ENCODE results near the gene ZG16.
A peak's percentile ranks its signal among the peaks of the same experiment; 100 is the strongest.
"Not testable (repeated sequence)": the region's sequence is repeated elsewhere in the genome, so short reads cannot be mapped to it uniquely, and the experiment has no call there.

Gene ZG16

DNA sequence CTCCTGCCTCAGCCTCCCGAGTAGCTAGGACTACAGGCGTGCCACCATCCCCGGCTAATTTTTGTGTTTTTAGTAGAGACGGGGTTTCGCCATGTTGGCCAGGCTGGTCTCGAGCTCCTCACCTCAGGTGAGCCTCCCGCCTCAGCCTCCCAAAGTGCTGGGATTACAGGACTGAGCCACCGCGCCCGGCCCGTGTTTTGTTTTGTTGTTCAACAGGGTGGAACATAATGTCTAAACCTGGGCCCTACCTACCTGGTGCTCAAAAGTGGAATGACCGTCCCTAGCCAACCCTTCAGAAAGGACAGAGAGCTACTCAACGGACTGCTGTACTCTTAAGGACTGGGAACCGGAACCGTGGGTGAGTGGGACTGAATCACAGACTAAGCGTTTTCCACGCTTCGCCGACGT is 11.7 kb downstream of the ZG16 start:
- no peak for DNase-seq

DNA sequence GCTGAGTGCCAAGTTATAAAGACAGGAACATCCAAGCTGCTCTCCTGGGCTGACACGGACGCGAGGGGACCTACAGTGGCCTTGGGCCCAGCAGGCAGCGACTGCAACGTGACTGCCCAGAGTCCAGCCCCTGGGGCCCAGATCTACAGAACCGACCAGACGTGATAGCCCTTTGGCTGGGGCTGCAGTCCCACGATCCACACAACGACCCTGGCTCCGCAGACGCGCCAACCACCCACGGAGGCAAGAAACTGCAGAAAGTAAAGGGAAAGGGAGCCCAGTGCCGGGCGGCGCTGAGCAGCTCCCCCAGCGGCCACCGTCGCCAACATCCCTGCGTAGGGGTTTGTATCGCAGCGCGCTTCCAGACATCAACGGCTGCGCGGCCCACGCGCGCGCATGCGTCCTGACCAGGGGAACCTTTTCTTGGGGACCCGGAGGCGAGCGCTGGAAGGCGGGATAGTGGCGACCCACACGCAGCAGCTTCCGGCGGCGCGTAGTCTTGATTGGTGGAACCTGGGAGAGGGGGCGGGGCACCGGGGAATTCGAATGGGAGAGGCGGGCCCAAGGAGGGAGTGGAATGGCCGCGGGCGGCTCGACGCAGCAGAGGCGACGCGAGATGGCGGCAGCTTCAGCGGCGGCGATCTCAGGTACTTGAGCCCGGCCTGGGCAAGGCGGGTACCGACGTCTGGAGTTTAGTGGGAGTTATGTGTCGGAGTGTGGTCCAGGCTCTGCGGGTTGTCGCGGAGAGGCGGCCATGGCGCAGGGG is 12.3 kb downstream of the ZG16 start, which contains the start of gene KIF22:
TSS of gene KIF22 (plus strand) at position 569 of the 766 bp plus-strand sequence. CDS start at position 578, 9 bp downstream.
- peak; percentile 99 to 100 (median 100) for DNase-seq

DNA sequence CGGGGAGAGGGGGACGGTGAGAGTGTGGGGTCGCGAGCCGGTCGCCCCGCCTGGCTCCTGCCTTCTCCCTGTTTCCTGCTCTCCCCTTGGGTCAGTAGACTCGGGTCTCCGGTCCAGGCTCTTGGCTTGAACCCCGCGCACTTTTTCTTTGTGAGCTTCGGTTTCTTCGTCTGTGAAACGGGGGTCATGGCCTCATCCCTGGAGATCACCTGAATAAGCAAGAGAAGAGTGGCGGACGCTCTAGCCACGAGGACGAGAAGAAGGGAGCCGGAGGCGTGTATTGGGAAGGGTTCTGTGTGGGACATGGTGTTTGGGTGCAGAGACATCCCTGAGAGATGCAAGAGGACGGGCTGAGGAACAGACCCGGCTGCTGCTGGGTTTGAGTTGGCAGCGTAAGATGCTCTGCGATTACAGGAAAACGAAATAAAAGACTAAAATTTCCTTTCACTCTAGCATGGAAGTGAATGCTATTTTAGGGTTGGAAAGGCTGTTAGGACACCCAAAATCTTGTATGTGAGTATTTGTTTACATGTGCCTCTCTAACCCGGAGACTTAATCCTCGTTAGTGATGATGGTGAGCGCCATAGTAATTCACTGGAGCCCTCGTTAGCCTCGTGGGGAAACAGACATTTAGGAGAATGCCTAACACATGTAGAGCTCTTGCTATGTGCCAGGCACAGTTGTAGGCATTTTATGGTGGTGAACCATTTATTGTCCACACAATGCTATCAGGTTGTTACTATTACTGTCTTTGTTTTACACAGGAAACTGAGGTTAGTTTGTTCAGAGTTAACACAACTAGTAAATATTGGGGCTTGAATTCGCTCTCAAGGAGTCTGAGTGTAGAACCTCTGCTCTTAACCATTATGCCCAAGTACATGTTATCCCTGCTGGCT is 13.1 kb downstream of the ZG16 start:
- peak in 1 of 5 experiments; percentile 55 for DNase-seq

DNA sequence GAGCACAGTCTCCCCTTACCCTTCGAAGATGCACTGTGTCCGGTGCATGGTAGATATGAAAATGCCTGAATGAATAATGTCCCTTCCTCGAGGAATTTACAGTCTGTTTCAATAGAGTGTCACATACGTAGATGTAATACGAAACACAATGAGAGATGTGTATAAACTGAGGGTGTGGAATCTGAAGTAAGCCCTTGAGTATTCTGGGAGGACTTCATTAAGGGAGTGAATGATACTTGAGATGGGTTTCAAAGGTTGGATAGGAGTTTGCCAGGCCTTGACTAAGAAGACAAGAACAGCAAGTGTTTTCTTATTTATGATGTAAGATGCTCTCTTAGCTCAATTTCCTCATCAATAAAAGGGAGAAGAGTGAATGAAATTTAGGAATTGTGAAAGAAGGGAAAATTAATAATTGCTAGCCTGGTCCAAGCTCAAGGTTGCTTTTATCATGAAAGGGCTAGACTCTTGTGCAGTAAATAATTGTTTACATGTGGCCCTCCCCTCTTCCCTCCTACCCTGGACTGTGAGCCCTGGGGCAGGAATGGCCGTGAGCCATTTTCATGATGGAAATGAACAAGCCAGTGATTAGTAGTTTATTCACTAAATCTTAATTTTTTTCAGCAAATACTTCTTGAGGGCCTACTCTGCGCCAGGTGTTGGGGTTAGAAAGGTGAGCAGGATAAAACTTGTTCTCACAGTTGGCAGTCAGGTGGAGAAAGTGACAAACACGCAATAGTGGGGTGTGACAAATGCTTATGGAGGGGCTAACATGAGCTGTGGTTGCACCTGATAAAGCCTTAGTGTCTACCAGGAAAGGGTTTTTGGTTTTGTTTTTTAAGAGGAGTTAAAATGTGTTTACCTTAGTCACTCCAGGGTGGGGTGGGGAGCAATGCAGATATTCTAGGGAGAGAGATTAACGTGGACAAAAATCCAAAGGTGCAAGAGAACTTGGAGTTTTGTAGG is 14.1 kb downstream of the ZG16 start:
- no peak for DNase-seq

DNA sequence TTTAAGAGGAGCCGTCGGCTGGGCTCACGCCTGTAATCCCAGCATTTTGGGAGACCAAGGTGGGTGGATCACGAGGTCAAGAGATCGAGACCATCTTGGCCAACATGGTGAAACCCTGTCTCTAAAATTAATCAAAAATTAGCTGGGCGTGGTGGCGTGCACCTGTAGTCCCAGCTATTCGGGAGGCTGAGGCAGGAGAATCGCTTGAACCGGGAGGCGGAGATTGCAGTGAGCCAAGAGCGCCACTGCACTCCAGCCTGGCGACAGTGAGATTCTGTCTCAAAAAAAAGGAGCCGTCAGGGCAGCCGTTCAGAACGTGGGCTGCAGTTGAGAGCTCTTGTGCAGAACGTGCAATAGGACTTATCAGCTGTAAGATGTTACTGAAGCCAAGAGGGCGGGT is 15.1 kb downstream of the ZG16 start:
- DNase-seq, result not testable (repeated sequence)

DNA sequence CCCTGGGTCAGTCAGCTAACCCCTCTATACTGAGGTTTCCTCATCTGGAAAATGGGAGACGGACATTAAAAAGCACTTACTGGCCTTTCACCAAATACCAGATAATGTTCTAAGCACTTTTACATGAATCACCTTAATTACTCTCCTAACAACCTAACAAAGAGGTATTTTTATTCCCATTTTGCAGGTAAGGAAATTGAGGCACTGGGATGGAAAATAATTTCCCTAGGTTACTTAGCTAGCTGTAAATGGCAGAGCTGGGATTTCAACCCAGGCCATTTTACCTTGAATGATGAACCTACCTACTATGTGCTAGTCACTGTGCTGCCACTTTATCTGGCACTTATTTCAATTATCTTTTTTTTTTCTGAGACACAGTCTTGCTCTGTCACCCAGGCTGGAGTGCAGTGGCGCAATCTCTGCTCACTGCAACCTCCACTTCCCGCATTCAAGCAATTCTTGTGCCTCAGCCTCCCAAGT is 16.2 kb downstream of the ZG16 start:
- no peak for DNase-seq

DNA sequence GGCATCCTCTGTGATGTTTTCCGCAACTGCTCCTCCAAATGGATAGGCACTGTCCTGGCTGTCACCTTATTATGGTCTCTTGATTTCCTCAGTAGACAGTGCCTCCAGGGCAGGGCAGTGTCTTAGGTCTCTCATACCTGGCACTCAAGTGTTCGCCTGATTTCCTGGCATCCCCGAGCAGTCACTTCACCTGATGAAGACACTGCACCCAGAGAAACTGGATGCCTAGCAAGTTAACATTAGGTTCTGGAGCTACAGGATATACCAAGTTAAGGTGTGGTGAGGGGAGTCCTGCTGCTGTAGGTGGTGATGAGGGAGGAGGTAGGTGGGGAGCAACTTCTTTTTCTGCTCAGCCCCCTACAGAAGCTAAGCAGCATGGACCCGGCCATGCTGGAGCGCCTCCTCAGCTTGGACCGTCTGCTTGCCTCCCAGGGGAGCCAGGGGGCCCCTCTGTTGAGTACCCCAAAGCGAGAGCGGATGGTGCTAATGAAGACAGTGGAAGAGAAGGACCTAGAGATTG is 24.4 kb downstream of the ZG16 start:
- DNase-seq, result no peak

DNA sequence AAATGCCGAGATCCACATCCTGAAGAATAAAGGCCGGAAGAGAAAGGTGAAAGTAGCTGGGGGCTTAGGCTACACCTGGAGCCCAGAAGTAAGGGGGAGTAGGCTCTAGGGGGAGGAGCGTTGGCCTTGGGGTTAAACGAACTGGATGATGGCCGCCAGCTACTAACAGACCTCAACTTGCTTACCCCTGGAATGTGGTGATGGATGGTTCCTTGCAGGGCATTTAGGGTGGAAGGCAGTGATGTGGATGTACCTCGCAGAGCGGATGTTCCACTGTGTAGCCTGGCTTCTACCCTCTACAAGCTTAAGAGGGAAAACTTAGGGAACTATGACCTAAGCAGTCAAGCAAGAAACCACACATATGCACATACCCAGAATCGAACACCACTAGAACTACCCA is 26.0 kb downstream of the ZG16 start:
- DNase-seq, result no peak

DNA sequence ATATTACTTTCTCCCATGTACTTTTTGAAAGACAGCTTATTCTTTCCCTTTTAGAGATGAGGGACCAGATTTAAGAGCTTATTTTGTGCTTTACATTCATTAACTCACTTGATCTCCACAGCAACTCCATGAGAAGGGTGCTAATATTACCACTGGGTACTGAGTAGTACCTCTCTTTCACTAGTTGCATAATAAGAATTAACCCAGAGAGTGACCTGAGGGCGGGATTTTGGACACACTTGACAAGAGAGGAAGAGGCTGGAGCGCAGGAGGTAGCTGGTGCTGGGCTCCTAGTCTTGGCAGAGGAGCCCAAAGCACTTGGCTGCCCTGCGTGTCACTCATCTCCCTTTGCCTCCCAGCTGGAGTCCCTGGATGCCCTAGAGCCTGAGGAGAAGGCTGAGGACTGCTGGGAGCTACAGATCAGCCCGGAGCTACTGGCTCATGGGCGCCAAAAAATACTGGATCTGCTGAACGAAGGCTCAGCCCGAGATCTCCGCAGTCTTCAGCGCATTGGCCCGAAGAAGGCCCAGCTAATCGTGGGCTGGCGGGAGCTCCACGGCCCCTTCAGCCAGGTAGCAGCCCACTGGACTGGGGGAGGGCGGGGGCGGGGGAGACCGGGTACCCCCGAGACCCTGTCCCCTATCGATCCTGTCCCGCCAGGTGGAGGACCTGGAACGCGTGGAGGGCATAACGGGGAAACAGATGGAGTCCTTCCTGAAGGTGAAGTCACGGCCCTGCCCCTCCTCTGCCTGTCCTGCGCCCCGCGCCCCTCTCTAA is 26.6 kb downstream of the ZG16 start:
- no peak for DNase-seq

DNA sequence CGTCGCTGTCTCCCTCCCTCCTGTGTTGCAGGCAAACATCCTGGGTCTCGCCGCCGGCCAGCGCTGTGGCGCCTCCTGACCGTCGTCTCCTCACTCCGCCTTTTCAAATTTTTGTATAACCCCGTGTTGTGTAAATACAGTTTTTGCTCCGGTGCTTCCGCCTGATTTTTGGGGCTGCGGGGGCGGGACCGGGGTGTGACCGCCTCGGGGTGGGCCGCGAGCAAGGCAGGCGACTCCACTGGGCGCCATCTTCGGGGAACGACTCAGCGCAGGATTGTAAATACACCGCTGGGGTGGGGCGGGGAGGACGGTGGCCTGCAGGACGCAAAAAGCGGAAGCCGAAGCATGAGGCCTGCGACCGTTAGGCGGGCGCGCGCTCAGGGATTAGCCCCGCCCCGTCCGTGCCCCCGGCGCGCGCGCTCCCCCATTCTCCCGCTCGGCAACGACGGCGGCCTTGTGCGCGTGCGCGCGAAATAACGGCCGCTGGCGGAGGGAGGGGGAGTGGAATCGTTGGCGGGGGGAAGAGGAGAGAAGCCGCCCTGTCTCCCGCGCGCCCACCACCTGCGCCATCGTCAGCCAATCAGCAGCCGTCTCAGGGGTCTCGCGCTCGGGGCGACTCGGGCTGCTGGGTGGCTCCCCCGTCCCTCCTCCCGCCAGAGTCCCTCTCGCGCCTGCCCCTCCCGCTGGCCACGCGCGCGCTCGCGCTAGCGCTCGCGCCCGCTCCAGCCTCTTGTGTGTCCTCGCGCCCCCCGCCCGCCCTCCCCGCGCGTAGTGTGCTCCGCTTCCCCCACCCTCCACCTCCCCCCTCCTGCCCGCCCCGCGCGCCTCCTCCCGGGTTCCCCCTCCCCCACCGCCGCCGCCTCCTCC is 27.4 kb downstream of the ZG16 start:
- peak; percentile 95 to 99 (median 98) for DNase-seq

DNA sequence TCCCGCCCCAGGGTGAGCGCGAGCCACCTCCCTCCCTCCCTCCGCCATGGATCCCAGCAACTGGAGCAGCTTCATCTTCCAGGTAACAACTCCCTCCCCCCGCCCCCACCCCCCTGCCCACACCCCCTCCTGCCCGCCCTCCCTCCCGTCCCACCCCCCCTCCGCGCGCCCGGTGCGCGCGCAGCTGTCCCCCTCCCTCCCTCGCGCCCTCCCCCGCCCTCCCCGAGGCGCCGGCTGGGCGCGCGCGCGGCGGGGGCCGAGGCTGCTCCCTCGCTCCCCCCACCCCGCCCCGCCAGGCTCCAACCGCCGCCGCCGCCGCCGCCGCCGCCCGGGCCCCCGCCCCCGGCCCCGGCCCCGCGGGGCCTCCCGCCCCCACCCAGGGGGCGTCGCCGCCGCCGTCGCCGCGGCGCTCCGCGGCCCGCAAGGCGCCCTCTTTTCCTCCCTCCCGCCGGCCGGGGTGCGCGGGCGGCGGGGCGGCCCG is 28.1 kb downstream of the ZG16 start, which contains the start of gene MAZ:
TSS of gene MAZ (plus strand) at position 431 of the 481 bp plus-strand sequence. CDS start 173 bp downstream, outside the sequence.
- DNase-seq, result peak in 3 of 5 experiments; percentile 55 to 74 (median 69)

DNA sequence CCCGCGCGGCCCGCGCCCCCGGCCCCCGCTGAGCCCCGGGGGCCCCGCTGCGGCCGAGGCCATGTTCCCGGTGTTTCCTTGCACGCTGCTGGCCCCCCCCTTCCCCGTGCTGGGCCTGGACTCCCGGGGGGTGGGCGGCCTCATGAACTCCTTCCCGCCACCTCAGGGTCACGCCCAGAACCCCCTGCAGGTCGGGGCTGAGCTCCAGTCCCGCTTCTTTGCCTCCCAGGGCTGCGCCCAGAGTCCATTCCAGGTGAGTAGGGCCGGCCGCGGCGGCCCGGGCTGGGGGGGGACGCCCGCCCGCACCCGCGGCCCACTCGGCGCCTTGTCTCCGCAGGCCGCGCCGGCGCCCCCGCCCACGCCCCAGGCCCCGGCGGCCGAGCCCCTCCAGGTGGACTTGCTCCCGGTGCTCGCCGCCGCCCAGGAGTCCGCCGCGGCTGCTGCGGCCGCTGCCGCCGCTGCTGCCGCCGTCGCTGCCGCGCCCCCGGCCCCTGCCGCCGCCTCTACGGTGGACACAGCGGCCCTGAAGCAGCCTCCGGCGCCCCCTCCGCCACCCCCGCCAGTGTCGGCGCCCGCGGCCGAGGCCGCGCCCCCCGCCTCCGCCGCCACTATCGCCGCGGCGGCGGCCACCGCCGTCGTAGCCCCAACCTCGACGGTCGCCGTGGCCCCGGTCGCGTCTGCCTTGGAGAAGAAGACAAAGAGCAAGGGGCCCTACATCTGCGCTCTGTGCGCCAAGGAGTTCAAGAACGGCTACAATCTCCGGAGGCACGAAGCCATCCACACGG is 28.8 kb downstream of the ZG16 start:
- peak in 2 of 5 experiments; percentile 48 to 81 for DNase-seq

DNA sequence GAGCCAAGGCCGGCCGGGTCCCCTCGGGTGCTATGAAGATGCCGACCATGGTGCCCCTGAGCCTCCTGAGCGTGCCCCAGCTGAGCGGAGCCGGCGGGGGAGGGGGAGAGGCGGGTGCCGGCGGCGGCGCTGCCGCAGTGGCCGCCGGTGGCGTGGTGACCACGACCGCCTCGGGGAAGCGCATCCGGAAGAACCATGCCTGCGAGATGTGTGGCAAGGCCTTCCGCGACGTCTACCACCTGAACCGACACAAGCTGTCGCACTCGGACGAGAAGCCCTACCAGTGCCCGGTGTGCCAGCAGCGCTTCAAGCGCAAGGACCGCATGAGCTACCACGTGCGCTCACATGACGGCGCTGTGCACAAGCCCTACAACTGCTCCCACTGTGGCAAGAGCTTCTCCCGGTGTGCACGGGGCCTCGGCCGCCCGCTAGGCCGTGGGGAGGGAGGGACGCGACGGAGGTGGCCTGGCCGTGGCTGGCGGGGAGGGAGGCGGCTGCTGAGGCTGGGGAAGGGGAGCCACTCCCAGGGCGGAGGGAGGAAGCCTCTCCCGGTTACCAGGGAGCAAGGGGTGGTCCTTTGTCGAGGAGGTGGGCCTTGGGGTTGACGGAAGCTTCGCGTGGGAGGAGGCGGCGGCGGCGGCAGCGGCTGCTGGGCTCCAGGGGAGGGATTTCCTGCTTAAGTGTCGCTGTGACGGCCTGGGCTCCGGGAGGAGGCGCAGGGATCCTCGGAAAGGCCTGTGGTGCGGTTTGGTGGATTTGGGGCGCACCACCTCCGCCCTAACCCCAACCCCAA is 29.6 kb downstream of the ZG16 start:
- DNase-seq, result peak; percentile 63 to 97 (median 83)

DNA sequence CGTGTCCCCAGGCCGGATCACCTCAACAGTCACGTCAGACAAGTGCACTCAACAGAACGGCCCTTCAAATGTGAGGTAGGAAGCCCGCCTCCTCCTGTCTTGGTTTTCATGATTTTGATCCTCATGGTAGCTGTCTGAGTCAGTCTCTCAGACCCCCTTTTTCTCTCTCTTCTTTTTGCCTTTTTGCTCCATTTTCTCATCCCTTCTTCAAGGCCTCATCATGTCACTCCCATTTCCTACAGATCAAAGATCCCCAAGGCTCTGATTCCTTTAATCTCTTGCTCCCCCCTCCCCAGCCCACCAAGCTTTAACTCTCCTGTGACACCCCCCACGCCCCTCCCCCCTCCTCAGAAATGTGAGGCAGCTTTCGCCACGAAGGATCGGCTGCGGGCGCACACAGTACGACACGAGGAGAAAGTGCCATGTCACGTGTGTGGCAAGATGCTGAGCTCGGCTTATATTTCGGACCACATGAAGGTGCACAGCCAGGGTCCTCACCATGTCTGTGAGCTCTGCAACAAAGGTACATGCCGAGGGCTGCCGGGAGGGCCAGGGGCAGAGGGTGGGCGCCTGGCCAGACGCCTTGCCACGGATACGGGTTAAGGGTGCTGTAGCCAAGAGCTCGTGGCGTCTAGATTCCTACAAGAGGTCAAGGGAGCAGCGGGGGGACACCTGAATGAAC is 30.3 kb downstream of the ZG16 start:
- DNase-seq, result peak in 2 of 5 experiments; percentile 27 to 67

DNA sequence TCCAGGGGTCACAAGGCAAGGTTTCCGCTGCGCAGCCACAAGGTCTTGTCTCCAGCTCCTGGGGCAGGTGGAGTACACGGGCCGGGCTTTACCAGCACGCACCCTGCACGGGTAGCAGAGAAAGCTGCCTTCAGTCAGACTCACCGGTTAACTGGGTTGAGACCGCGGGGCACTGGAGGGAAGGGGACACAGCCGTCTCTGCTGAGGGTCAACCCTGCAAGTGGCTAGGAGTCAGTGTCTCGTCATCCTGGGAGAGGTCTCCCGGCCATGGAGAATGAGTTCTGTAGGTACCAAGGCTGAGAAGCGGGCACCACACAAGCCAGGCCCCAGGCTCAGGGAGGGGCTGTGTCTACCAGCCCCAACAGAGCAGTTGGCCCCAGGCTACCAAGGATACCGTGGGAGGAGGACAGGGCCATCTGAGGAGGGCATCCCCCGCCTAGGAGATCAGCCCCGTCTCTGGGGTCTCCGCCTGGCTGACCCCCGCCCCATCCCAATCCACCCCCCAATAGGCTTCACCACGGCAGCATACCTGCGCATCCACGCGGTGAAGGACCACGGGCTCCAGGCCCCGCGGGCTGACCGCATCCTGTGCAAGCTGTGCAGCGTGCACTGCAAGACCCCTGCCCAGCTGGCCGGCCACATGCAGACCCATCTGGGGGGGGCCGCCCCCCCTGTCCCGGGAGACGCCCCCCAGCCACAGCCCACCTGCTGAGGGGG is 31.1 kb downstream of the ZG16 start:
- DNase-seq, result no peak

DNA sequence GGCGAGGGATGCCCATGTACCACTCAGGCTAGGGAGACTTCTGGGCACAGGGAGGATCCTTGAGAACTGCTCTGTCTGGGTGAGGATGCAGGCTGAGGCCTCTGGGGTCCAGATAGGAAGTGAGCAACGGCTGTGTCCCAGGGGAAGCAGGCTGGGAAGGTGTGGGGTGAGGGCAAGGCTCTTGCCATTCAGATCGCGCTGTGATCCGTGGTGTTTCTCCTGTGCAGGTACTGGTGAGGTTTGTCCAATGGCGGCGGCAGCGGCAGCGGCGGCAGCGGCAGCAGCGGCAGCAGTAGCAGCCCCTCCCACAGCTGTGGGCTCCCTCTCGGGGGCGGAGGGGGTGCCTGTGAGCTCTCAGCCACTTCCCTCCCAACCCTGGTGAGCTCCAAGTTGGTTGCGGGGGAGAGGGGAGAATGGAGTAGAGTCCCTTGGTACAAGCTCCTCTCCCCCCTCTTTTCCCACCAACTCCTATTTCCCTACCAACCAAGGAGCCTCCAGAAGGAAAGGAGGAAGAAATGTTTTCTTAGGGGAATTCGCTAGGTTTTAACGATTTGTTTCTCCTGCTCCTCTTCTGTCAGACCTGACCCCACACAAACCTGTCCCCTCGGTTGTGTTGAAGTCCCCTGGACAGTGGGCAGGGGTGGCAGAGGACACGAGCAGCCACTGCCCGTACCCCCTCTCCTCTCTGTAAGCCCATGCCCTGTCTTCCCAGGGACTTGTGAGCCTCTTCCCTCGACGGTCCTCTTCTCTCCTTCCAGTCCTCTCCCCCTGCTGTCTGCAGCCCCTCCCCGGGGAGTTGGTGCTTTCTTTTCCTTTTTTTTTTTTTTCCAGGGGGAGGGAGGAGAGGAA is 32.0 kb downstream of the ZG16 start:
- peak in 3 of 5 experiments; percentile 53 to 78 (median 69) for DNase-seq
